ENCODE measurements around the gene THOC2. TPM values are rescaled to one million over a fixed set of nuclear protein-coding genes. Genes with fewer than 3 reads are reported as not detected.
"Not testable (repeated sequence)": the region's sequence is repeated elsewhere in the genome, so short reads cannot be mapped to it uniquely, and the experiment has no call there.

The THOC2 gene, protein sequence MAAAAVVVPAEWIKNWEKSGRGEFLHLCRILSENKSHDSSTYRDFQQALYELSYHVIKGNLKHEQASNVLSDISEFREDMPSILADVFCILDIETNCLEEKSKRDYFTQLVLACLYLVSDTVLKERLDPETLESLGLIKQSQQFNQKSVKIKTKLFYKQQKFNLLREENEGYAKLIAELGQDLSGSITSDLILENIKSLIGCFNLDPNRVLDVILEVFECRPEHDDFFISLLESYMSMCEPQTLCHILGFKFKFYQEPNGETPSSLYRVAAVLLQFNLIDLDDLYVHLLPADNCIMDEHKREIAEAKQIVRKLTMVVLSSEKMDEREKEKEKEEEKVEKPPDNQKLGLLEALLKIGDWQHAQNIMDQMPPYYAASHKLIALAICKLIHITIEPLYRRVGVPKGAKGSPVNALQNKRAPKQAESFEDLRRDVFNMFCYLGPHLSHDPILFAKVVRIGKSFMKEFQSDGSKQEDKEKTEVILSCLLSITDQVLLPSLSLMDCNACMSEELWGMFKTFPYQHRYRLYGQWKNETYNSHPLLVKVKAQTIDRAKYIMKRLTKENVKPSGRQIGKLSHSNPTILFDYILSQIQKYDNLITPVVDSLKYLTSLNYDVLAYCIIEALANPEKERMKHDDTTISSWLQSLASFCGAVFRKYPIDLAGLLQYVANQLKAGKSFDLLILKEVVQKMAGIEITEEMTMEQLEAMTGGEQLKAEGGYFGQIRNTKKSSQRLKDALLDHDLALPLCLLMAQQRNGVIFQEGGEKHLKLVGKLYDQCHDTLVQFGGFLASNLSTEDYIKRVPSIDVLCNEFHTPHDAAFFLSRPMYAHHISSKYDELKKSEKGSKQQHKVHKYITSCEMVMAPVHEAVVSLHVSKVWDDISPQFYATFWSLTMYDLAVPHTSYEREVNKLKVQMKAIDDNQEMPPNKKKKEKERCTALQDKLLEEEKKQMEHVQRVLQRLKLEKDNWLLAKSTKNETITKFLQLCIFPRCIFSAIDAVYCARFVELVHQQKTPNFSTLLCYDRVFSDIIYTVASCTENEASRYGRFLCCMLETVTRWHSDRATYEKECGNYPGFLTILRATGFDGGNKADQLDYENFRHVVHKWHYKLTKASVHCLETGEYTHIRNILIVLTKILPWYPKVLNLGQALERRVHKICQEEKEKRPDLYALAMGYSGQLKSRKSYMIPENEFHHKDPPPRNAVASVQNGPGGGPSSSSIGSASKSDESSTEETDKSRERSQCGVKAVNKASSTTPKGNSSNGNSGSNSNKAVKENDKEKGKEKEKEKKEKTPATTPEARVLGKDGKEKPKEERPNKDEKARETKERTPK (N-terminal part only)
- total RNA-seq = 101 and 107 TPM in 2 replicates

DNA sequence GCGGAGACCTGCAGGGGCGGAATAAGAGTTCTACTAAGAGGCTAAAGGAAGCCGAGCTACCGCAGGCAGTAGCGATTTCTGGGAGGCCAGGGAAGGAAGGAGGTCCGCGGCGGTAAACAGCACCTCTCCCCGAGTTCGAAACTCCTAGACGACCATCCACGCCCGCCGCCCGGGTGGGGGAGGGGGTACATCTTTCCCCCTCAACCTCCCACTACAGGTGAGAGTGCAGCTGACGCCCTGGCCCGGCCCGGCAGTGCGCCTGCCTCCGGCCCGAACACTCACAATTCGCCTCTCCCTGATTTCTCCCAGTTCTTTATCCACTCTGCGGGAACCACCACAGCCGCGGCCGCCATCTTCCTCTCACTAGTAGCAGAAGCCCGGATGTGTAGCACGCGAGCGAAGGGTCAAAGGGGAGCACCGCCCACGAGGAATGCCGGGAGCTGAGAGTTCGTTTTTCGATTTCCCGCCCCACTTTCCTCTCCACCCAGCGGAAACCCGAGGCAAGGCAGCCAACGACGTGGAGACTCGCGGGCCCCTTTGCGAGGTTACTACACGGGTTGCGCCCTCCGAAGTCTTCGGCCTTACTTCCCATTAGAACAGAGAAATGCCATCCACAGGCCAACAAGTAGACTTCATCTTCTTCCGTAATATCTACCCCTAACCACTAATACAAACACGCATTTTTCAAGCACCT, at the start of gene THOC2:
Gene THOC2 (minus strand): TSS at position 383 of the 694 bp plus-strand sequence. CDS start 30 bp downstream, at position 353.
- Mint-ChIP-seq H3K27ac (peak within 1 kb of the TSS; percentile 89), H3K27me3 (ENCODE audit: low read depth) (no peaks in the 10 kb centered on the region), H3K9me3 (no peaks in the 10 kb centered on the region), H3K4me1 (ENCODE audit: low read depth) (peaks cover 20% of the 10 kb centered on the region), H3K36me3 (ENCODE audit: low read depth) (peaks cover 19% of the 10 kb centered on the region), H3K4me3 (ENCODE audit: low read depth) (peak within 1 kb of the TSS; percentile 96)
- peak; percentile 68 for DNase-seq (ENCODE audit: low spot score)
- intact Hi-C loops (cut with micrococcal nuclease) = no loop called here

DNA sequence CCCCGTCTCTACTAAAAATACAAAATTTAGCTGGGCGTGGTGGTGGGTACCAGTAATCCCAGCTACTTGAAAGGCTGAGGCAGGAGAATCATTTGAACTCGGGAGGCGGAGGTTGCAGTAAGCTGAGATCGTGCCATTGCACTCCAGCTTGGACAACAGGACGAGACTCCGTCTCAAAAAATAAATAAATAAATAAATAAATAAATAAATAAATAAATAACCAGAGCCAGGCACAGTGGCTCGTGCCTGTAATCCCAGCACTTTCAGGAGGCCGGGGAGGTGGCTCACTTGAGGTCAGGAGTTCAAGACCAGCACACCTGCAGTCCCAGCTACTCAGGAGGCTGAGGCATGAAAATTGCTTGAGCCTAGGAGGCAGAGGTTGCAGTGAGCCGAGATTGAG, 48.9 kb upstream of the THOC2 start:
- H3K9me3 Mint-ChIP-seq; H3K36me3 Mint-ChIP-seq (ENCODE audit: low read depth); H3K27me3 Mint-ChIP-seq (ENCODE audit: low read depth); H3K4me3 Mint-ChIP-seq (ENCODE audit: low read depth); H3K4me1 Mint-ChIP-seq (ENCODE audit: low read depth); DNase-seq (ENCODE audit: low spot score); H3K27ac Mint-ChIP-seq; intact Hi-C loops (cut with micrococcal nuclease): not testable (repeated sequence)

DNA sequence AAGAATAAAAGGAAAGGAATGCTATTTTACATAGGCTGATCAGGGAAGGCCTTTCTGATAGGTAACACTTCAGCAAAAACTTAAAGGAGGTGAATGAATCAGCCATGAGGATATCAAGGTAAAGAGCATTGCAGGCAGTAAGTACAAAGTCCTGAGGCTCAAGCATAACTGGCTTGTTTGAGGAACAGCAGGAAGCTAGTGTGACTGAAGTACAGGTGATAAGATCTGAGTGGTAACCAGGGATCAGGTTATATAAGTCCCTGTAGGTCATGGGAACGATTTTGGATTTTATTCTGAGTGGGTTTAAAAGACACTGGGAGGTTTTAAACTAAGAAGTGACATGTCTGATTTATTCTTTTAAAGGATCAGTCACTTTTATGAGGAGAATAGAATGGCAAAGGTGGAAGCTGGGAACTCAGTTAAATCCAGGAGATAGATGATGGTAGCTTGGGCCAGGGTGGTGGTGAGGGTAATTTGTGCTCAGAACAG, 47.1 kb upstream of the THOC2 start:
- H3K27ac Mint-ChIP-seq = no peak overlapping the region

DNA sequence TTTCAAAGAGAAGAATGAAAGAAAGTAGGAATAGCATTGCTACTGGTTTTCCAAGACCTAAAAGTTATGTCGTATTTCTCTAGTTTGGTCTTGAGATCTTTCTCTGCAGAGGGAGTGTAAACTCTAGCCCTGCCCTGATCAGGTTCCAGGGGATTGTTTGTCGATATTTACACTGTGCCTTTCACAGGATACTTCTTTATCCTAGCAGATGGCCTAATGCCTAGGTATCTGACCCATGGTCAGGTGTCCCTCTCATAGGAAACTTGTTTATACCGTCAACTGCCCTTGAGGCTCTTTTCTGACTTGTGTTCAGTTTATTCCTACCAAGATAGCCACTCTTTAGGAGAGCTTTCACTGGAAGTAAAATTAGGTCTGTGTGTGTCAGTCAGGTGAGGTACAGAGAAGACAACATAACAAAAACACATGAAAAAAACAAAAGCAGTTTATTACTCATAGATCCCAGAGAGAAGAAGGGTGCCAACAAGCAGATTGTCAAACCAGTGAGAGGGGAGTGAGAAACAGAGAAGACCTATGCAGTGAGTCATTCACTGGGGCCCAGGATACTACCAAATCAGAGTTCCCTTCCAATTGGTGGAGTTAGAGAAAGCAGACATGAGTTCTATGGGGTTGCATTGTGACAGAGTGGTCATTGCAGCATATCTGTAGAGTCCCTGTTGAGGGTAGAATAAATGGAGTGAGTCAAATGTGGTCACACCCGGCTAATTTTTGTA, 40.6 kb upstream of the THOC2 start:
- no peaks in the 10 kb centered on the region for H3K36me3 Mint-ChIP-seq (ENCODE audit: low read depth)
- H3K4me1 Mint-ChIP-seq (ENCODE audit: low read depth) = no peaks in the 10 kb centered on the region
- intact Hi-C loops (cut with micrococcal nuclease) = no loop called here
- H3K27me3 Mint-ChIP-seq (ENCODE audit: low read depth) = no peaks in the 10 kb centered on the region
- H3K27ac Mint-ChIP-seq = no peak overlapping the region
- H3K9me3 Mint-ChIP-seq = no peaks in the 10 kb centered on the region
- no peak for DNase-seq (ENCODE audit: low spot score)
- no peak overlapping the region for H3K4me3 Mint-ChIP-seq (ENCODE audit: low read depth)

More for the DNA sequence above, 47.1 kb upstream of the THOC2 start:
- Mint-ChIP-seq H3K36me3 (ENCODE audit: low read depth) (no peaks in the 10 kb centered on the region), H3K4me1 (ENCODE audit: low read depth) (no peaks in the 10 kb centered on the region), H3K9me3 (no peaks in the 10 kb centered on the region), H3K4me3 (ENCODE audit: low read depth) (no peak overlapping the region), H3K27me3 (ENCODE audit: low read depth) (no peaks in the 10 kb centered on the region)
- intact Hi-C loops (cut with micrococcal nuclease) = no loop called here
- DNase-seq (ENCODE audit: low spot score) = no peak

DNA sequence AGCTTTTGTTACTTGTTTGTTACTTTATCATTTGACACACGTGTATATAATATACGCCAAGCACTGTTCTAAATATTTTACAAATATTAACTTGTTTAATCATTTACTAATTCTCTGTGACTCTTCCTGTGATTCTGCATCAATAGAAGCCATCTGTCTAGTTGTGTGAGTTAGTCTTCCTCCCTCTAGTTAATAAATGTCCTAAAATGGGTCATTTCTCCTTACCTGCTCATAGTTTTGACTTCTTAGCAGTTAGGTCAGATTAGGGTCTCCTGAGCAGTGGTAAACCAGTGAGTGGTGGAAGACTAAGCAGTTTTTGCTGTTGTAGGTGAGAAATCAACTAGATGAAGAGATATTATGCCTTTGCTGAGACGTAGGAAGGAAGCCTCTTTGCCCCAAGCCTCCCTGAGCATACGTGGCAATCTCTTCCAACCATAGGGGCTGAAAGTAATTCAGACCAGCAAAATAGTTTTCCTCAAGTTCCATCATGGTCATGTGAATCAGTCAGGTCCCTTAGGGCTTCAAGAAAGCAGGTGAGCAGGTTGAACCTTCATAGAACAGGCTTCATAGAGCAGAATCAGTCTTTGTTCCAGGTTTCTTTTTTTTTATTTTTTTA, 38.7 kb upstream of the THOC2 start:
- H3K9me3 Mint-ChIP-seq = no peaks in the 10 kb centered on the region
- H3K27me3 Mint-ChIP-seq (ENCODE audit: low read depth) = no peaks in the 10 kb centered on the region
- H3K36me3 Mint-ChIP-seq (ENCODE audit: low read depth) = no peaks in the 10 kb centered on the region
- no peak overlapping the region for H3K27ac Mint-ChIP-seq
- no peak for DNase-seq (ENCODE audit: low spot score)
- H3K4me3 Mint-ChIP-seq (ENCODE audit: low read depth) = no peak overlapping the region
- H3K4me1 Mint-ChIP-seq (ENCODE audit: low read depth) = no peaks in the 10 kb centered on the region
- intact Hi-C loops (cut with micrococcal nuclease) = no loop called here

DNA sequence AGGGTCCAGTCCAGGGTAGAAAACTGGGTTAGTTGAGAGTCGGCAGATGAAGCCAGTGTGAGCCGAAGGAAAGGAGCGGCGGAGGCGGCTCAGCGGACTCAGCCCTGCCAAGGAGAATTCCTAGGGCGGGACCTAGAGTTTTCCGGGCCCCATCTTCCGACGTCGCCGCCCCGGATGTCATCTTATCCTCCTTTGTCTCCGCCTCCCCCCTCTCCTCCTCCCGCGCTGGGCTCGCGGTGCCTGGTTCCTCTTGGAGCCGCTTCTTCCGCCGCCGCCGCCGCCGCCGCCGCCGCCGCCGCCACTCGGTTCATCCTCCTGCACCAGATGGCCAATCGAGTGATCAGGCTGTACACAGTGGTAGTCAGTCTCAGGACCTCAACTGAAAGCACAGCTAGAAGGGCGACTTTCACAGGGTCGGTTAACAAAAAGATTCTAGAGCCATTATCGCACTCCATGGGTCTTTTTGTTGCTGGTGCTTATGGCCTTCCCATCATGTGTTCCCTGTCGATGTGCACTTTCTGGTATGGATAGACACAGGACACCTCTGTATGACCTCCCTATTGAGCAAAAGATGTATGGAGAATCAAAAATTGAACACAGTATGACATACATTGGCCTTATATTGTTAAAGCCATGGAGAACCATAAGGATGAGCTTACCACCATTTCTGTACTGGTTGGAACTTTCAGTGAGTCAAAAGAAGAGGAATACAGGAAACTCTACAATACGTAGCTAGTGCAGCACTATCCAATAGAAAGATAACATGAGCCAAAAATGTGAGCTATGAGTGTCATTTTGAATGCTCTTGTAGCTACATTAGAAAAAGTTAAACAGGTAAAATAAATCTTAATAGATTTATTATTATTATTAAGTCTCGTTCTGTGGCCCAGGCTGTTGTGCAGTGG, 32.4 kb upstream of the THOC2 start:
- peak overlapping the region; percentile 73 for H3K4me3 Mint-ChIP-seq (ENCODE audit: low read depth)

DNA sequence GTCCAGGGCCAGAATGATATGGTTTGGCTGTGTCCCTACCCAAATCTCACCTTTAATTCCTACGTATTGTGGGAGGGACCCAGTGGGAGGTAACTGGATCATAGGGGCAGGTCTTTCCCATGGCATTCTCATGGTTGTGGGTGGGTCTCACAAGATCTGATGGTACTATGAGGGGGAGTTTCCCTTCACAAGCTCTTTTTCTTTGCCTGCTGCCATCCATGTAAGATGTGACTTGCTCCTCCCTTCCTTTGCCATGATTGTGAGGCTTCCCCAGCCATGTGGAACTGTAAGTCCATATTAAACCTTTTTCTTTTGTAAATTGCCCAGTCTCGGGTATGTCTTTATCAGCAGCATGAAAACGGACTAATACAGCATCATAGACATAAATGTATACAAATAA, 27.0 kb upstream of the THOC2 start:
- H3K36me3 Mint-ChIP-seq (ENCODE audit: low read depth); H3K27me3 Mint-ChIP-seq (ENCODE audit: low read depth); H3K27ac Mint-ChIP-seq; DNase-seq (ENCODE audit: low spot score); H3K4me3 Mint-ChIP-seq (ENCODE audit: low read depth); intact Hi-C loops (cut with micrococcal nuclease); H3K9me3 Mint-ChIP-seq; H3K4me1 Mint-ChIP-seq (ENCODE audit: low read depth): not testable (repeated sequence)

More for the DNA sequence above, 32.4 kb upstream of the THOC2 start:
- H3K27ac Mint-ChIP-seq = no peak overlapping the region
- no peaks in the 10 kb centered on the region for H3K9me3 Mint-ChIP-seq
- peaks cover 2% of the 10 kb centered on the region for H3K27me3 Mint-ChIP-seq (ENCODE audit: low read depth)
- peaks cover 4% of the 10 kb centered on the region for H3K4me1 Mint-ChIP-seq (ENCODE audit: low read depth)
- DNase-seq (ENCODE audit: low spot score) = peak; percentile 18
- no peaks in the 10 kb centered on the region for H3K36me3 Mint-ChIP-seq (ENCODE audit: low read depth)
- intact Hi-C loops (cut with micrococcal nuclease) = no loop called here

DNA sequence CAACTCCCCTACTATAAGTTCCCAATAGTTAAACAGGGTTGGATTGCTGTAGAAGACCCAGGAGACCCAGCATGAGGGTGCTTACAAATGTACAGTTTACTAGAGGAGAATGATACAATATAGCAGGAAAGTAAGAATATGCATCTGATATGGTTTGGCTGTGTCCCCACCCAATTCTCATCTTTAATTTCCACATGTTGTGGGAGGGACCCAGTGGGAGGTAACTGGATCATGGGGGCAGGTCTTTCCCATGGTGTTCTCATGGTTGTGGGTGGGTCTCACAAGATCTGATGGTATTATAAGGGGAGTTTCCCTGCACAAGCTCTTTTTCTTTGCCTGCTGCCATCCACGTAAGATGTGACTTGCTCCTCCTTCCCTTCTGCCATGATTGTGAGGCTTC, 24.9 kb upstream of the THOC2 start:
- H3K36me3 Mint-ChIP-seq (ENCODE audit: low read depth); H3K9me3 Mint-ChIP-seq; DNase-seq (ENCODE audit: low spot score); H3K4me3 Mint-ChIP-seq (ENCODE audit: low read depth); H3K4me1 Mint-ChIP-seq (ENCODE audit: low read depth); H3K27ac Mint-ChIP-seq; intact Hi-C loops (cut with micrococcal nuclease); H3K27me3 Mint-ChIP-seq (ENCODE audit: low read depth): not testable (repeated sequence)

DNA sequence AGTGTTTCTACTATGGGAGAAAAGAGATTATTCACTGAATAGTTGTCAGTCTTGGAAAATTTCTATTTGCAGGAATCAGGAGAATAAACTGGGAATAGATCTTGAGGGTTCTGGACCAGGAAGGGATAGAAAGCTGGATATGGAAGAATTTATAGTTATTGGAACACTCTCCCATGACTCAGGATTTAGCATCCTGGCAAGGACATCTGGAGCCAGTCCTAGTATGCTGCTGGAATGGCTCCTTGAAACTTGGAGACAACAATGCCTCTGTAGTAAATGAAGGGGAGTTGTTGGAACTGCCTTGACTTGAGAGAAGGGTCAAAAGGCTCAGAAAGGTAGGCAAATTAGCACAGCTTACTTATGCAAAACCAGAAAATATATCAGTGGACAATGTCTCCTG, 23.5 kb upstream of the THOC2 start:
- H3K9me3 Mint-ChIP-seq = no peaks in the 10 kb centered on the region
- intact Hi-C loops (cut with micrococcal nuclease) = no loop called here
- H3K27ac Mint-ChIP-seq = no peak overlapping the region
- H3K4me1 Mint-ChIP-seq (ENCODE audit: low read depth) = no peaks in the 10 kb centered on the region
- no peak overlapping the region for H3K4me3 Mint-ChIP-seq (ENCODE audit: low read depth)
- H3K36me3 Mint-ChIP-seq (ENCODE audit: low read depth) = no peaks in the 10 kb centered on the region
- H3K27me3 Mint-ChIP-seq (ENCODE audit: low read depth) = peaks cover 2% of the 10 kb centered on the region
- no peak for DNase-seq (ENCODE audit: low spot score)

DNA sequence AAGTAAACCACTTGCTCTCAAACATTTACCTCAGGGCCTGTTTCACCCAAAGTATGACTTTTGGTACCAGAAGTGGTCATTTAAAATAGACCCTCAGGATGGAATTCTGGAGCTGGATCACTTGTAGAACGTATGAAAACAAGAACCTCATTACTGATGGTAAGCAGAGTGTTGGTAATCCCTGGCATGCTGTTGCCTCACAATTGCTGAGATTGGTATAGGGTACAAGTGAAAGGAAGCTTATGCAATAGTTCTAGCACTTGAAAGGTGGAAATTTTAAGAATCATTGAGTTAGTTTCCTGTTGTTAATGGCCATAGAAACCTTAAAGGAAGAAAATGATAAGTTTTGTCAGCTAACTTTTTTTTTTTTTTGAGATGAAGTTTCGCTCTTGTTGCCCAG, 22.3 kb upstream of the THOC2 start:
- no peaks in the 10 kb centered on the region for H3K36me3 Mint-ChIP-seq (ENCODE audit: low read depth)
- H3K4me1 Mint-ChIP-seq (ENCODE audit: low read depth) = no peaks in the 10 kb centered on the region
- H3K9me3 Mint-ChIP-seq = no peaks in the 10 kb centered on the region

More for the DNA sequence above, 22.3 kb upstream of the THOC2 start:
- intact Hi-C loops (cut with micrococcal nuclease) = no loop called here
- DNase-seq (ENCODE audit: low spot score) = no peak
- H3K27me3 Mint-ChIP-seq (ENCODE audit: low read depth) = peaks cover 2% of the 10 kb centered on the region
- H3K4me3 Mint-ChIP-seq (ENCODE audit: low read depth) = no peak overlapping the region
- H3K27ac Mint-ChIP-seq = no peak overlapping the region

Data from activated T-helper 2 cell treated with anti-CD3 and anti-CD28 coated beads, Interferon-gamma antibody, Interleukin-2, Interleukin-4, amounts not matched to agents 10 μg/mL and 5 μg/mL and 100 μg/mL, durations not matched to agents 14 hours and 24 hours and 36 hours (primary cell).